ENCODE data around the gene USH2A. TPM values are rescaled to one million over a fixed set of nuclear protein-coding genes. Genes with fewer than 3 reads are reported as not detected.

Gene USH2A
- total RNA-seq, 6 donors from 2014 or later, result under 0.01 to 0.11 TPM; not detected in 4

- Histone ChIP-seq H3K4me1 (no peaks in the 10 kb centered on the region), H3K4me3 (no peak overlapping the region), H3K36me3 (no peaks in the 10 kb centered on the region), H3K27me3 (no peaks in the 10 kb centered on the region), H3K9me3 (no peaks in the 10 kb centered on the region), H3K27ac (no peak overlapping the region)
- ATAC-seq (ENCODE audit: low FRiP score in 2 of 2) (no peak), DNase-seq (no peak)
- 73 to 81% methylated on average over 1 of the region's 1 CpG for WGBS, 2 donors
- TF ChIP-seq POLR2A (IDR thresholded peaks at IDR 0.05) (no peak), POLR2AphosphoS5 (IDR thresholded peaks at IDR 0.05) (no peak), EP300 (IDR thresholded peaks at IDR 0.05) (no peak)
- TF ChIP-seq, protein P1, sequence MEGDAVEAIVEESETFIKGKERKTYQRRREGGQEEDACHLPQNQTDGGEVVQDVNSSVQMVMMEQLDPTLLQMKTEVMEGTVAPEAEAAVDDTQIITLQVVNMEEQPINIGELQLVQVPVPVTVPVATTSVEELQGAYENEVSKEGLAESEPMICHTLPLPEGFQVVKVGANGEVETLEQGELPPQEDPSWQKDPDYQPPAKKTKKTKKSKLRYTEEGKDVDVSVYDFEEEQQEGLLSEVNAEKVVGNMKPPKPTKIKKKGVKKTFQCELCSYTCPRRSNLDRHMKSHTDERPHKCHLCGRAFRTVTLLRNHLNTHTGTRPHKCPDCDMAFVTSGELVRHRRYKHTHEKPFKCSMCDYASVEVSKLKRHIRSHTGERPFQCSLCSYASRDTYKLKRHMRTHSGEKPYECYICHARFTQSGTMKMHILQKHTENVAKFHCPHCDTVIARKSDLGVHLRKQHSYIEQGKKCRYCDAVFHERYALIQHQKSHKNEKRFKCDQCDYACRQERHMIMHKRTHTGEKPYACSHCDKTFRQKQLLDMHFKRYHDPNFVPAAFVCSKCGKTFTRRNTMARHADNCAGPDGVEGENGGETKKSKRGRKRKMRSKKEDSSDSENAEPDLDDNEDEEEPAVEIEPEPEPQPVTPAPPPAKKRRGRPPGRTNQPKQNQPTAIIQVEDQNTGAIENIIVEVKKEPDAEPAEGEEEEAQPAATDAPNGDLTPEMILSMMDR (IDR thresholded peaks at IDR 0.05), result no peak
Measured at GRCh38 chr1:216194721-216195120, 228.5 kb downstream of the USH2A start.

- peak in 1 of 2 donors; percentile 36 for ATAC-seq (ENCODE audit: low FRiP score in 2 of 2)
- TF ChIP-seq POLR2AphosphoS5 (IDR thresholded peaks at IDR 0.05) (no peak), EP300 (IDR thresholded peaks at IDR 0.05) (no peak), POLR2A (IDR thresholded peaks at IDR 0.05) (no peak)
- TF ChIP-seq, protein P1 (IDR thresholded peaks at IDR 0.05), result no peak
- Histone ChIP-seq H3K9me3 (no peaks in the 10 kb centered on the region), H3K27ac (no peak overlapping the region), H3K36me3 (no peaks in the 10 kb centered on the region), H3K4me1 (no peaks in the 10 kb centered on the region), H3K4me3 (no peak overlapping the region), H3K27me3 (no peaks in the 10 kb centered on the region)
- 75% methylated on average over 7 of the region's 7 CpGs for WGBS, 2 donors
- DNase-seq, result no peak
Measured at GRCh38 chr1:216193839-216194443, 229.3 kb downstream of the USH2A start.

- DNase-seq, result no peak
- 64 to 71% methylated on average over 4 of the region's 4 CpGs for WGBS, 2 donors
- Histone ChIP-seq H3K4me1 (no peaks in the 10 kb centered on the region), H3K27ac (no peak overlapping the region), H3K9me3 (no peaks in the 10 kb centered on the region), H3K36me3 (no peaks in the 10 kb centered on the region), H3K4me3 (no peak overlapping the region), H3K27me3 (no peaks in the 10 kb centered on the region)
- no peak for ATAC-seq (ENCODE audit: low FRiP score in 2 of 2)
- TF ChIP-seq, protein P1 (IDR thresholded peaks at IDR 0.05), result no peak
- no peak for TF ChIP-seq EP300 (IDR thresholded peaks at IDR 0.05)
- TF ChIP-seq POLR2A (IDR thresholded peaks at IDR 0.05), result no peak
- TF ChIP-seq POLR2AphosphoS5 (IDR thresholded peaks at IDR 0.05), result no peak
Measured at GRCh38 chr1:216190438-216190837, 232.8 kb downstream of the USH2A start.

- Histone ChIP-seq H3K27me3 (no peaks in the 10 kb centered on the region), H3K36me3 (no peaks in the 10 kb centered on the region), H3K4me3 (no peak overlapping the region), H3K9me3 (no peaks in the 10 kb centered on the region), H3K4me1 (no peaks in the 10 kb centered on the region), H3K27ac (no peak overlapping the region)
- ATAC-seq (ENCODE audit: low FRiP score in 2 of 2), result no peak
- no peak for DNase-seq
- WGBS, 2 donors, result 55 to 59% methylated on average over 2 of the region's 2 CpGs
- no peak for TF ChIP-seq EP300 (IDR thresholded peaks at IDR 0.05)
- TF ChIP-seq POLR2A (IDR thresholded peaks at IDR 0.05), result no peak
- TF ChIP-seq POLR2AphosphoS5 (IDR thresholded peaks at IDR 0.05), result no peak
- TF ChIP-seq, protein P1 (IDR thresholded peaks at IDR 0.05), result no peak
Measured at GRCh38 chr1:216186816-216187215, 236.4 kb downstream of the USH2A start.

- WGBS, 2 donors, result 72 to 78% methylated on average over 2 of the region's 2 CpGs
- no peak overlapping the region for H3K4me3 ChIP-seq
- no peaks in the 10 kb centered on the region for H3K27me3 ChIP-seq
- ATAC-seq (ENCODE audit: low FRiP score in 2 of 2), result no peak
- no peaks in the 10 kb centered on the region for H3K4me1 ChIP-seq
- H3K27ac ChIP-seq, result no peak overlapping the region
- no peak for TF ChIP-seq POLR2A (IDR thresholded peaks at IDR 0.05)
- TF ChIP-seq, protein P1 (IDR thresholded peaks at IDR 0.05), result no peak
- TF ChIP-seq POLR2AphosphoS5 (IDR thresholded peaks at IDR 0.05), result no peak
- TF ChIP-seq EP300 (IDR thresholded peaks at IDR 0.05), result no peak
- no peaks in the 10 kb centered on the region for H3K36me3 ChIP-seq
- H3K9me3 ChIP-seq, result no peaks in the 10 kb centered on the region
- DNase-seq, result no peak
Measured at GRCh38 chr1:216186141-216186540, 237.1 kb downstream of the USH2A start.
